Measurements from ENCODE around the gene VPS35. TPM values are rescaled to one million over a fixed set of nuclear protein-coding genes. Genes with fewer than 3 reads are reported as not detected.

Gene VPS35
- polyA plus RNA-seq (ENCODE audit: insufficient read length) = 72.3 TPM

- no peak for DNase-seq
Measured at GRCh38 chr16:46688654-46689364, at the start of gene VPS35. TSS of gene VPS35 (minus strand) at chr16:46689178. CDS start at chr16:46689133, 45 bp downstream.

- no peak for DNase-seq
Measured at GRCh38 chr16:46737621-46738214, 48.7 kb upstream of the VPS35 start.

GRCh38 chr16:46736695-46737094 is 47.7 kb upstream of the VPS35 start:
- no peak for DNase-seq

GRCh38 chr16:46733319-46733830 is 44.4 kb upstream of the VPS35 start:
- no peak for DNase-seq

- no peak for DNase-seq
Measured at GRCh38 chr16:46732561-46732960, 43.6 kb upstream of the VPS35 start.

- no peak for DNase-seq
Measured at GRCh38 chr16:46731691-46732555, 42.9 kb upstream of the VPS35 start.

- no peak for DNase-seq
Measured at GRCh38 chr16:46730801-46731690, 42.1 kb upstream of the VPS35 start.

GRCh38 chr16:46730126-46730525 is 41.1 kb upstream of the VPS35 start:
- DNase-seq = no peak

GRCh38 chr16:46729326-46729995 is 40.5 kb upstream of the VPS35 start:
- DNase-seq = no peak

- no peak for DNase-seq
Measured at GRCh38 chr16:46728806-46729205, 39.8 kb upstream of the VPS35 start.

GRCh38 chr16:46727630-46728029 is 38.7 kb upstream of the VPS35 start:
- no peak for DNase-seq

- DNase-seq = no peak
Measured at GRCh38 chr16:46727184-46727583, 38.2 kb upstream of the VPS35 start.

- no peak for DNase-seq
Measured at GRCh38 chr16:46721885-46722284, 32.9 kb upstream of the VPS35 start.

GRCh38 chr16:46720619-46721018 is 31.6 kb upstream of the VPS35 start:
- DNase-seq = no peak

- DNase-seq = no peak
Measured at GRCh38 chr16:46719528-46719927, 30.6 kb upstream of the VPS35 start.

GRCh38 chr16:46718214-46718613 is 29.2 kb upstream of the VPS35 start:
- DNase-seq = no peak

GRCh38 chr16:46717692-46718091 is 28.7 kb upstream of the VPS35 start:
- no peak for DNase-seq

- no peak for DNase-seq
Measured at GRCh38 chr16:46715769-46716305, 26.9 kb upstream of the VPS35 start.

- DNase-seq = no peak
Measured at GRCh38 chr16:46714797-46715591, 26.0 kb upstream of the VPS35 start.

- DNase-seq = no peak
Measured at GRCh38 chr16:46713634-46714033, 24.7 kb upstream of the VPS35 start.
